Liver (tissue), 9 donors: ENCODE data around the gene CYP3A5. TPM values are rescaled to one million over a fixed set of nuclear protein-coding genes. Genes with fewer than 3 reads are reported as not detected.

Experiments
- DNase-seq: peaks from one replicate; pipeline ENCODE4 v3.0.0-alpha.2; 2017; ENCODE audit warnings: low spot score
- H3K27ac ChIP-seq, 2 donors: one replicate each; pipeline ENCODE4 v1.7.0; 2013; ENCODE audit warnings: inconsistent platforms in 2 of 2, low read length in 2 of 2, control low read depth in 1 of 2, low read depth in 1 of 2, mild to moderate bottlenecking in 1 of 2
- H3K27me3 ChIP-seq, 4 donors: one replicate each; pipeline versions ENCODE4 v1.6.1 to v1.7.0; 2013; ENCODE audit warnings: low read length in 3 of 4, inconsistent platforms in 1 of 4, mild to moderate bottlenecking in 1 of 4, moderate library complexity in 1 of 4; ENCODE audit not compliant: control insufficient read depth in 4 of 4, insufficient read depth in 4 of 4
- H3K36me3 ChIP-seq, 4 donors: one replicate each; pipeline versions ENCODE4 v1.6.1 to v1.7.0; 2013; ENCODE audit warnings: low read length in 3 of 4, mild to moderate bottlenecking in 3 of 4, low read depth in 1 of 4, moderate library complexity in 1 of 4; ENCODE audit not compliant: control insufficient read depth in 4 of 4, insufficient read depth in 3 of 4
- H3K4me1 ChIP-seq, 4 donors: one replicate each; pipeline versions ENCODE4 v1.6.1 to v1.7.0; 2013; ENCODE audit warnings: low read length in 3 of 4, mild to moderate bottlenecking in 3 of 4, moderate library complexity in 1 of 4; ENCODE audit not compliant: control insufficient read depth in 4 of 4, insufficient read depth in 4 of 4
- H3K4me3 ChIP-seq, 3 donors: one replicate each; pipeline versions ENCODE4 v1.6.1 to v1.7.0; 2013; ENCODE audit warnings: low read length in 3 of 3, control low read depth in 1 of 3, low read depth in 1 of 3, mild to moderate bottlenecking in 1 of 3
- H3K9ac ChIP-seq, 2 donors: one replicate each; pipeline ENCODE4 v1.7.0; 2013; ENCODE audit warnings: low read length in 2 of 2, mild to moderate bottlenecking in 2 of 2, moderate library complexity in 2 of 2, control low read depth in 1 of 2, low read depth in 1 of 2
- H3K9me3 ChIP-seq, 4 donors: one replicate each; pipeline versions ENCODE4 v1.6.1 to v1.7.0; 2013; ENCODE audit warnings: low read length in 3 of 4; ENCODE audit not compliant: control insufficient read depth in 4 of 4
- EGR1 ChIP-seq, 2 donors: IDR thresholded peaks; 2 replicates each; pipeline ENCODE4 v1.6.1; 2016 to 2018; ENCODE audit warnings: antibody characterized with exemption in 2 of 2, low read depth in 2 of 2
- FOXA1 ChIP-seq: IDR thresholded peaks from 2 replicates; pipeline ENCODE4 v1.6.1; 2016; ENCODE audit warnings: antibody characterized with exemption
- FOXA2 ChIP-seq: IDR thresholded peaks from 2 replicates; pipeline ENCODE4 v1.6.1; 2016; ENCODE audit warnings: antibody characterized with exemption
- GABPA ChIP-seq, 2 donors: IDR thresholded peaks in 1 of 2; conservative IDR thresholded peaks in 1 of 2; 2 replicates each; pipeline ENCODE4 v1.6.1; 2016; ENCODE audit warnings: antibody characterized with exemption in 2 of 2, mild to moderate bottlenecking in 1 of 2, moderate library complexity in 1 of 2
- HNF4A ChIP-seq, 2 donors: conservative IDR thresholded peaks; 2 replicates each; pipeline ENCODE4 v1.6.1; 2016; ENCODE audit warnings: antibody characterized with exemption in 2 of 2, mild to moderate bottlenecking in 2 of 2
- HNF4G ChIP-seq: IDR thresholded peaks from 2 replicates; pipeline ENCODE4 v1.6.1; 2016; ENCODE audit warnings: antibody characterized with exemption
- NR2F2 ChIP-seq: IDR thresholded peaks from 2 replicates; pipeline ENCODE4 v1.6.1; 2016; ENCODE audit warnings: antibody characterized with exemption
- RAD21 ChIP-seq, 2 donors: IDR thresholded peaks; 2 replicates each; pipeline ENCODE4 v1.6.1; 2016; ENCODE audit warnings: antibody characterized with exemption in 2 of 2, mild to moderate bottlenecking in 2 of 2
- RXRA ChIP-seq, 2 donors: IDR thresholded peaks; 2 replicates each; pipeline ENCODE4 v1.6.1; 2017 to 2018; ENCODE audit warnings: antibody characterized with exemption in 2 of 2, mild to moderate bottlenecking in 1 of 2
- SP1 ChIP-seq: IDR thresholded peaks from 2 replicates; pipeline ENCODE4 v1.6.1; 2018; ENCODE audit warnings: antibody characterized with exemption, mild to moderate bottlenecking
- TAF1 ChIP-seq: conservative IDR thresholded peaks from 2 replicates; pipeline ENCODE4 v1.6.1; 2016; ENCODE audit warnings: antibody characterized with exemption, mild to moderate bottlenecking
- YY1 ChIP-seq: IDR thresholded peaks from 2 replicates; pipeline ENCODE4 v1.6.1; 2016; ENCODE audit warnings: antibody characterized with exemption, mild to moderate bottlenecking
- WGBS: extraction: QIAGEN DNeasy Blood & Tissue Kit; methylation state at CpG from one replicate; pipeline ENCODE4 v1.1.7; 2013; 5-methylcytosine and 5-hydroxymethylcytosine counted together
- polyA plus RNA-seq, 2 donors: library from polyadenylated mRNA; stranded (reverse) in 1 of 2; unstranded in 1 of 2; fragments of 200-250 nt in 1 of 2; fragments of >200 nt in 1 of 2; fragmentation: Nextera tagmentation in 1 of 2; extraction: Ambion mirVana in 1 of 2; gene quantifications; one replicate each; pipeline versions ENCODE4 v1.2.1 to v1.2.3, GENCODE V29; 2013 to 2015
- total RNA-seq, 2 donors: library from RNA; depleted of rRNA; stranded (reverse); fragments of >200 nt; gene quantifications; one replicate each; pipeline ENCODE4 v1.2.3, GENCODE V29; 2014
- TF ChIP-seq, protein P1 (sequence below): IDR thresholded peaks from 2 replicates; pipeline ENCODE4 v1.6.1; 2016; ENCODE audit warnings: antibody characterized with exemption
- TF ChIP-seq, protein P2 (sequence below): fragments of 150-350 bp; IDR thresholded peaks from 2 replicates; pipeline ENCODE4 v1.5.1; 2017; ENCODE audit warnings: improper control_type of control experiment, low read depth, low read length; ENCODE audit not compliant: missing input control
- TF ChIP-seq, protein P3 (sequence below): IDR thresholded peaks from 2 replicates; pipeline ENCODE4 v1.6.1; 2016; ENCODE audit warnings: antibody characterized with exemption
- TF ChIP-seq, protein P4 (sequence below): IDR thresholded peaks from 2 replicates; pipeline ENCODE4 v1.6.1; 2016; ENCODE audit warnings: antibody characterized with exemption
- TF ChIP-seq, protein P5 (sequence below): IDR thresholded peaks from 2 replicates; pipeline ENCODE4 v1.6.1; 2016; ENCODE audit warnings: antibody characterized with exemption, mild to moderate bottlenecking
- donor health status: healthy.
- donor health status: healthy.
- donor health status: healthy.
- donor health status: healthy.
- donor health status: healthy.

Gene CYP3A5
- total and polyA plus RNA-seq, 4 donors, result 21.9 to 1,413 (median 717) TPM

DNA sequence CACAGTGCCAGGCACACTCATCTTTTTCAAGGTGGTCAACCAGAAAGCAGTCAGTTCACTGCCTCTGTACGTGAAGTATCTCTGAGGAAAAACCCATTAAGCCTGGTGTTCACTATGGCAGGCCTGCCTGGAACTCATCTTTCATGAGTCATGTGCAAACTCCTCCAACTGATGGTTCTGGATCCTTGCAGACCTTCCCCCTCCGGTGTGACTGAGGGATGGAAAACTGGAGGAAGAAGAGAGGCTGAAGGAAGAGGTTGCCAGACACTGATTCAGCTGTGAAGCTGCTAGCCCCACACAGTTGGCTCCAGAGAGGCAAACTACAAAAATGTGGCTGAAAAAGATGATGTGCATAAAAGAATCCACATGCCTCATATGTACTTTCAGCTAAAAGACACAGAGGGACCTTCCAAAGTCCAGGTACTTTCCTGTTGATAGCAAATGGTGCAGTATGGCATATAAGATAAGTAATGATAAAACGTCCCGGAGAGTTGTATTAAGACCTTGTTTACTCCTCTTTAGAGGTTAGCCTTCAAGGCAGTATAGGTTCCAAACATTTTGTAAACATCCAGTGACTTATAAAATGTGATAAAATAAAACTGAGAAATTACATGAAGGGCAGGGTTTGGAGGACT, 2.7 kb downstream of the CYP3A5 start:
- H3K36me3 ChIP-seq, result peaks cover 5 to 55% (median 40%) of the 10 kb centered on the region in 4 donors
- TF ChIP-seq, protein P1, sequence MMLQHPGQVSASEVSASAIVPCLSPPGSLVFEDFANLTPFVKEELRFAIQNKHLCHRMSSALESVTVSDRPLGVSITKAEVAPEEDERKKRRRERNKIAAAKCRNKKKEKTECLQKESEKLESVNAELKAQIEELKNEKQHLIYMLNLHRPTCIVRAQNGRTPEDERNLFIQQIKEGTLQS, result peak; percentile 32
- TF ChIP-seq FOXA1 (no peak), GABPA (IDR thresholded peaks at IDR 0.05 in 1 of 2, conservative IDR thresholded peaks at IDR 0.05 in 1 of 2) (no peak), RXRA (IDR thresholded peaks at IDR 0.05) (no peak), EGR1 (IDR thresholded peaks at IDR 0.05; ENCODE audit: low read depth in 2 of 2) (peak in 1 of 2 donors; percentile 47), FOXA2 (no peak)
- TF ChIP-seq, protein P2, sequence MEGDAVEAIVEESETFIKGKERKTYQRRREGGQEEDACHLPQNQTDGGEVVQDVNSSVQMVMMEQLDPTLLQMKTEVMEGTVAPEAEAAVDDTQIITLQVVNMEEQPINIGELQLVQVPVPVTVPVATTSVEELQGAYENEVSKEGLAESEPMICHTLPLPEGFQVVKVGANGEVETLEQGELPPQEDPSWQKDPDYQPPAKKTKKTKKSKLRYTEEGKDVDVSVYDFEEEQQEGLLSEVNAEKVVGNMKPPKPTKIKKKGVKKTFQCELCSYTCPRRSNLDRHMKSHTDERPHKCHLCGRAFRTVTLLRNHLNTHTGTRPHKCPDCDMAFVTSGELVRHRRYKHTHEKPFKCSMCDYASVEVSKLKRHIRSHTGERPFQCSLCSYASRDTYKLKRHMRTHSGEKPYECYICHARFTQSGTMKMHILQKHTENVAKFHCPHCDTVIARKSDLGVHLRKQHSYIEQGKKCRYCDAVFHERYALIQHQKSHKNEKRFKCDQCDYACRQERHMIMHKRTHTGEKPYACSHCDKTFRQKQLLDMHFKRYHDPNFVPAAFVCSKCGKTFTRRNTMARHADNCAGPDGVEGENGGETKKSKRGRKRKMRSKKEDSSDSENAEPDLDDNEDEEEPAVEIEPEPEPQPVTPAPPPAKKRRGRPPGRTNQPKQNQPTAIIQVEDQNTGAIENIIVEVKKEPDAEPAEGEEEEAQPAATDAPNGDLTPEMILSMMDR, result no peak
- TF ChIP-seq, protein P3, sequence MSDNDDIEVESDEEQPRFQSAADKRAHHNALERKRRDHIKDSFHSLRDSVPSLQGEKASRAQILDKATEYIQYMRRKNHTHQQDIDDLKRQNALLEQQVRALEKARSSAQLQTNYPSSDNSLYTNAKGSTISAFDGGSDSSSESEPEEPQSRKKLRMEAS, result no peak
- H3K4me3 ChIP-seq, result peak overlapping the region; percentile 58 to 95 (median 74)
- no peaks in the 10 kb centered on the region for H3K9me3 ChIP-seq
- WGBS, result 37% methylated on average over 4 of the region's 4 CpGs
- H3K27me3 ChIP-seq, result no peaks in the 10 kb centered on the region
- peak overlapping the region in 1 of 2 donors; percentile 97 for H3K9ac ChIP-seq
- DNase-seq, result no peak
- peaks cover 0 to 24% (median 6%) of the 10 kb centered on the region in 4 donors for H3K4me1 ChIP-seq
- peak overlapping the region; percentile 79 to 89 for H3K27ac ChIP-seq

DNA sequence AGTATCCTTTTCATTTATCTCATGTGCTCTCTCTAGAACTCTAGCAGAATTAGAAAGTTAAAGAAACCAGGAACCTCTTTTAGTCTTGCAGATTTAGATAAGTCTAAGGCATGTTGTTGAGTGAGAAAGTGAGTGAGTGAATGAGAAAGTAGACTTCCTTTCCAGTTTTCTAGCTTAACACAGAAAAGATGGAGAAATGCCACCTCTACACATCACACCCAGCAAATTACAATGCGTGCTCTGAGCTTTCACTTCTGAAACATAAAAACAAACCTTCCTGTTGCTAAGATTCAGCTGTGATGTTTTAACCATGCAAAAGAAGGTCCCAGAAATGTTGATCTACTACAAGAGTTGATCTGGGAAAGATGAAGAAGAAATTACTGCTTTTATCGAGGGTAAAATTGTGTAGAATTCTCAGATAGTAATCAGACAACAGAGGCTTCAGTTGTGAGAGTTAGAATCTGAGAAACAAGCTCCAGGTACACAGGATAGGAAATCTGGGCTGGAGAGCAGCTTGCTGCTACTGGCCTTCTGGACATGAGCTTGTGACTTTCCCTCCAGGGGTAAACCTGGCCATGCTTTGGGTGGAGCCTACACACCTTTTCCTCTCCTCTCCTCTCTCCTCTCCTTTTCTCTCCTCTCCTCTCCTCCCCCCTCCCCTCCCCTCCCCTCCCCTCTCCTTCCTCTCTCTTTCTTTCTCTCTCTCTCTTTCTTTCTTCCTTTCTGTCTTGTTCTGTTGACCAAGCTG, 4.6 kb downstream of the CYP3A5 start:
- Histone ChIP-seq H3K9me3 (no peaks in the 10 kb centered on the region), H3K27ac (peak overlapping the region; percentile 79 to 89), H3K27me3 (no peaks in the 10 kb centered on the region), H3K4me3 (no peak overlapping the region), H3K4me1 (peaks cover 0 to 18% (median 5%) of the 10 kb centered on the region in 4 donors), H3K9ac (no peak overlapping the region), H3K36me3 (peaks cover 10 to 68% (median 52%) of the 10 kb centered on the region in 4 donors)
- WGBS, result 78% methylated on average over 2 of the region's 2 CpGs
- TF ChIP-seq, protein P3, result no peak
- TF ChIP-seq YY1 (no peak), FOXA1 (no peak), EGR1 (IDR thresholded peaks at IDR 0.05; ENCODE audit: low read depth in 2 of 2) (no peak), HNF4A (conservative IDR thresholded peaks at IDR 0.05) (no peak), RXRA (IDR thresholded peaks at IDR 0.05) (no peak), GABPA (IDR thresholded peaks at IDR 0.05 in 1 of 2, conservative IDR thresholded peaks at IDR 0.05 in 1 of 2) (no peak), SP1 (no peak), NR2F2 (no peak), TAF1 (no peak), RAD21 (IDR thresholded peaks at IDR 0.05) (no peak), FOXA2 (no peak), HNF4G (no peak)
- TF ChIP-seq, protein P4, sequence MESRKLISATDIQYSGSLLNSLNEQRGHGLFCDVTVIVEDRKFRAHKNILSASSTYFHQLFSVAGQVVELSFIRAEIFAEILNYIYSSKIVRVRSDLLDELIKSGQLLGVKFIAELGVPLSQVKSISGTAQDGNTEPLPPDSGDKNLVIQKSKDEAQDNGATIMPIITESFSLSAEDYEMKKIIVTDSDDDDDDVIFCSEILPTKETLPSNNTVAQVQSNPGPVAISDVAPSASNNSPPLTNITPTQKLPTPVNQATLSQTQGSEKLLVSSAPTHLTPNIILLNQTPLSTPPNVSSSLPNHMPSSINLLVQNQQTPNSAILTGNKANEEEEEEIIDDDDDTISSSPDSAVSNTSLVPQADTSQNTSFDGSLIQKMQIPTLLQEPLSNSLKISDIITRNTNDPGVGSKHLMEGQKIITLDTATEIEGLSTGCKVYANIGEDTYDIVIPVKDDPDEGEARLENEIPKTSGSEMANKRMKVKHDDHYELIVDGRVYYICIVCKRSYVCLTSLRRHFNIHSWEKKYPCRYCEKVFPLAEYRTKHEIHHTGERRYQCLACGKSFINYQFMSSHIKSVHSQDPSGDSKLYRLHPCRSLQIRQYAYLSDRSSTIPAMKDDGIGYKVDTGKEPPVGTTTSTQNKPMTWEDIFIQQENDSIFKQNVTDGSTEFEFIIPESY, result no peak
- TF ChIP-seq, protein P5, sequence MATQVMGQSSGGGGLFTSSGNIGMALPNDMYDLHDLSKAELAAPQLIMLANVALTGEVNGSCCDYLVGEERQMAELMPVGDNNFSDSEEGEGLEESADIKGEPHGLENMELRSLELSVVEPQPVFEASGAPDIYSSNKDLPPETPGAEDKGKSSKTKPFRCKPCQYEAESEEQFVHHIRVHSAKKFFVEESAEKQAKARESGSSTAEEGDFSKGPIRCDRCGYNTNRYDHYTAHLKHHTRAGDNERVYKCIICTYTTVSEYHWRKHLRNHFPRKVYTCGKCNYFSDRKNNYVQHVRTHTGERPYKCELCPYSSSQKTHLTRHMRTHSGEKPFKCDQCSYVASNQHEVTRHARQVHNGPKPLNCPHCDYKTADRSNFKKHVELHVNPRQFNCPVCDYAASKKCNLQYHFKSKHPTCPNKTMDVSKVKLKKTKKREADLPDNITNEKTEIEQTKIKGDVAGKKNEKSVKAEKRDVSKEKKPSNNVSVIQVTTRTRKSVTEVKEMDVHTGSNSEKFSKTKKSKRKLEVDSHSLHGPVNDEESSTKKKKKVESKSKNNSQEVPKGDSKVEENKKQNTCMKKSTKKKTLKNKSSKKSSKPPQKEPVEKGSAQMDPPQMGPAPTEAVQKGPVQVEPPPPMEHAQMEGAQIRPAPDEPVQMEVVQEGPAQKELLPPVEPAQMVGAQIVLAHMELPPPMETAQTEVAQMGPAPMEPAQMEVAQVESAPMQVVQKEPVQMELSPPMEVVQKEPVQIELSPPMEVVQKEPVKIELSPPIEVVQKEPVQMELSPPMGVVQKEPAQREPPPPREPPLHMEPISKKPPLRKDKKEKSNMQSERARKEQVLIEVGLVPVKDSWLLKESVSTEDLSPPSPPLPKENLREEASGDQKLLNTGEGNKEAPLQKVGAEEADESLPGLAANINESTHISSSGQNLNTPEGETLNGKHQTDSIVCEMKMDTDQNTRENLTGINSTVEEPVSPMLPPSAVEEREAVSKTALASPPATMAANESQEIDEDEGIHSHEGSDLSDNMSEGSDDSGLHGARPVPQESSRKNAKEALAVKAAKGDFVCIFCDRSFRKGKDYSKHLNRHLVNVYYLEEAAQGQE, result no peak
- no peak for DNase-seq
